ENCODE results near the gene ARHGAP10.

ARHGAP10 gene

DNA sequence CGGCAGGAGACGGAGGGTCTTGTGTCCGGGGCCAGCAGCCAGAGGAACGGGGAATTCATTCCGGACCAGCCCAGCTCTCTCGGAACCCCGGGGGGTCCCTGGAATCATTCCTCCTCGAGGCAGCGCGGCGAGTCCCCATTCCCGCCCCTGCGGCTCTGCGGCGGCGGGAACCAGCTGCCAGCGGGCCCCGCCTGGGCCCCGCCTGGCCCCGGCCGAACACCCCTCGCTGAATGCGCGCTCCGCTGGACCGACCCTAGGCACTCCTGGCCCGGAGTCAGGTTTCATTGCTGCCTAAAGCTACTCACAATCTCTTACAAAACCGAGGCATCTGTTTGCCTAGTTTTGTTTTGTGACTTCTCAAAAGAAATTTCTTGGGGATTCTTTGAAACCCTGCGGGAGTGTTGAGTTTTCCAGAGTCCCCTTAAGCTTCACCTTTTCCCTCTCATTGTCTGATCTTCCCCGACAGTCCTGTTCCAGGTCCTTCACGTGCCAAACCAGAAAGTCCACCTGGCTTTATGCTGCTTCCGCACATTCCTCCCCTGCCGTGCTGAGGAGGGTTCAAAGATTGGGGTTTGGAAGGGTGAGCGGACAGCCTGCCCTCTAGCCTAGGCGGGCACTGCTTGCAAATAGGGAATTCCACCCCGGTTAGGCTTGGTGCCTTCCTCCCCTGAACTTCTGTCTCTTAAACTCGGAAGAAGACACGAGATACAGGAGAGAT lies 789 bp downstream of the ARHGAP10 start:
- DNase-seq: no peak

GRCh38 chr4:147733716-147734344 lies 1.9 kb downstream of the ARHGAP10 start:
- no peak for DNase-seq

DNA sequence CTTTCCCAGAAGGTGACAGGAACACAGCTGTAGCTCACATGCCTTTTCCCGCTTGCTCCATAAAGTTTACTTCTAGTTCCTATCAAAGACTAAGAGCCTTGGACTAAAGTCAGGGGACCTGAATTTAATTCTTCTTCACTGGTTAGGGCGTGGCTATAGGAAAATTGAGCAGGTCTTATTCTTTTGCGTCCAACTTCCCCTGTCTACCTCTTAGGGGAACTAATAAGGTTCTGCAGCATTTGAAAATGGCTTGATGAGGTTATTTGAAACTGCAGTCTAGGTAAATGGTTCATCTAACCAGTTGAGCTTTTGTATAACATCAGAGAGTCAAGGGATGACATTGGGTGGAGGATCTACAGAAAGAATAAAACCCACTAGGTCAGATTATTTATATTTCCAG lies 2.6 kb downstream of the ARHGAP10 start:
- no peak for DNase-seq

- DNase-seq: no peak
Observed at GRCh38 chr4:147735413-147736301, 3.8 kb downstream of the ARHGAP10 start.

DNA sequence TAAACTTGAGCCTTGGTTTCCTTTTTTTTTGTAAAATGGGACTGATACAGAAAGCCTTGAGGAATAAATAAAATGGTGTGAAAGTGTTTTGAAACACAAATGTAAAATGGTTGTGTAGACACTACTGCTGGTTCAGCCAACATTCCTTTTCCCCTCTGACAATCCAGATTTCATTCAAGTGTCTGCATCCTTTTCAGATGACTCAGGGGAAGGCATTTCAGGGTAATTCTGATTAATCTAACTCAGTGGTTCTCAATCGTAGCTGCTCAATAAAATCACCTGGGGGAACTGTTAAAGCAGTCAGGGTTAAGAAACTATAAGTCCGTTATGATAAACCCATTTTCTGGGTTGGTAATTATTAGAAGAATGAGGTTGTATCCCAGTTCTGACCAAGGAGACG lies 4.6 kb downstream of the ARHGAP10 start:
- no peak for DNase-seq

GRCh38 chr4:147737623-147738022 lies 5.7 kb downstream of the ARHGAP10 start:
- no peak for DNase-seq

DNA sequence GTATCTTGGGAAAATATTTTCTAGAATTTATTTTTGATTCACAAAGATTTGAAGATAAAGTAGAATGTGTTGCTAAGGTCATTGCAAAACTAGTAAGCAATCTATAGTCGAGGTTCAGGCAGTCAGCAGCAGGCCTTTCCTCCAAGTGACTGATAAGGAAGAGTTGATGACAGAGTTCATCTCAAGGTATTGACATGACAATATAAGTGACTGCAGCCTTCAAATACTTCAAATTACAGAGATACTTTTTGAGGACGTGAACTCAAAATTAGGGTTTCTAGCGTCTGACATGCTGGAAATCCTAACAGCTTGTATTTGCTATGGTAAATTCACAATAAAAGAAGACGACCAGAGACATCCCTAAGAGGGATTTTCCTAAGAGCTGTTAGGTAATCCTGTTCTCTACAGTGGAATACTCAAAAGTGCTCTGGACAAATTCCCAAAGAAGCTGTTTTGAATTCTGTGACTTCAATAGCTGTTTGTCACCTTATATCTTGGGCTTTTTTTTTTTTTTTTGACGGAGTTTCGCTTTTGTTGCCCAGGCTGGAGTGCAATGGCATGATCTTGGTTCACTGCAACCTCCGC lies 7.4 kb downstream of the ARHGAP10 start:
- DNase-seq: no peak

DNA sequence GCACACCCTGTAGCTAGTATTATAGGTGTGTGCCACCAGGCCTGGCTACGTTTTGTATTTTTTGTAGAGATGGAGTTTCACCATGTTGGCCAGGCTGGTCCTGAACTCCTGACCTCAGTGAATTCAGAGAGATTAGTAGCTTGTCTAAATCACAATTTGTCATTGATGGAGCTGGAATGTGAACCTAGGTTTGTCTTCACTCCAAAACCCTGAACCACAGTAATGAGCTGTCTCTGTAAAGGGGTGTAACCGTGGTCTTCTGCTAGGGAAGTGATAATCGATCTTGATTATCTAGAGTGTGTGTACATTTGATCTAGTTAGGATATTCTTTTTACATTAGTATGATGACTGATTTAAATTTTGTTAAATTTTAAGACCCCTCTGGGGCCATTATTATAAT lies 8.3 kb downstream of the ARHGAP10 start:
- no peak for DNase-seq

DNA sequence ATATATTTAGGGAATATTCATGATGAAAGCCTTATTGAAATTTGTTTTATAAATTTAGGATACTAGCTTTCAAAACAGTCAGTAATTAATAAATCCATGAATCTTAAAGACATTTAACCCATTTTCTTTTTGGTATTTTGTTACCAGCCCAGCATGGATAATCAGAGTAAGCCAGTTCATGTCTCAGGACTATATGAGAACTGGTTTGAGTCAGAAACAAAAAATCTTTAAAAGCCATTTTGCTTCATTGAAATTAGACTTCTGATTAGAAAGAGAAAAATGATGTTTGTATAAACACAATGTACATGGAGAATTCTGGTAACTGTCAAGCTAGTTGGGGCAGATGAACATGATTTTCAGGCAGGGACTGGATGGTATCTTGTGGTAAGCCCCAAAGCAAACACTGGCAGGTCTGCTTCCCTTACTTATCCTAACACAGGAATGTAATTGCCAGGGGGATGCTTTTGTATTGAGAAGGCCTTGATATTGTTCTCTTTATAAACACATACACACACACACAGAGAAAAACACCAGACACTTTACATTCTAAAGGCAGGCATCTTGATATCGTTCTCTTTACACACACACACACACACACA lies 9.4 kb downstream of the ARHGAP10 start:
- no peak for DNase-seq

DNA sequence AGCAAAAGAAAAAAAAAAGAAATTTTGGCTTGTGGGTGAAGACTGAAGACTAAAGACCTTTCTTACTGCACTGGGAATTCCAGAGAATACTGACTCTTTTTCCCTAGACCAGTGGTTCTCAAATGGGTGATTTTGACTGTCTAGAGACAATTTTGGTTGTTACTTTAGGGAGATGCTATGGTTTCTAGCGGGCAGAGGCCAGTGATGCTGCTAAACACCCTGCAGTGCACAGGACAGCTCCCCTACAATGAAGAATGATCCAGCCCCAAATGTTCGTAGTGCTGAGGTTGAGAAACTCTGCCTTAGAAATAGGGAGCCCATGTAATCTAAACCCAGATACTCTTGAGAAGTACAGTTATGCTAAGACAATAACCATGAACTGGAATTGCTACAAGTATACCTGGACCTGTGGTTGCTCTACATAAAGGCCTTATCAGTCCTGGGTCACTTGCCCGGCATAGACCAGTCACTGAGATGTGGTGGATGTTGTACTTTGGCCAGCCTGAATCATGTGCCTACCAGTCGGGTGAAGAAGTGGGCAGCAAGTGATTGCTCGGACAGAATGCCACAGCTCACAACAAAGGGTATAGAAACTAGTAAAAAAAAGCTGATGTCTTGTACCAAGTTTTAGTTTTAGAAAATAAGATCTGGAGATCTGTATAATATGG lies 16.0 kb downstream of the ARHGAP10 start:
- no peak for DNase-seq

GRCh38 chr4:147749811-147750321 lies 18.0 kb downstream of the ARHGAP10 start:
- no peak for DNase-seq

- no peak for DNase-seq
Observed at GRCh38 chr4:147753047-147753446, 21.2 kb downstream of the ARHGAP10 start.

DNA sequence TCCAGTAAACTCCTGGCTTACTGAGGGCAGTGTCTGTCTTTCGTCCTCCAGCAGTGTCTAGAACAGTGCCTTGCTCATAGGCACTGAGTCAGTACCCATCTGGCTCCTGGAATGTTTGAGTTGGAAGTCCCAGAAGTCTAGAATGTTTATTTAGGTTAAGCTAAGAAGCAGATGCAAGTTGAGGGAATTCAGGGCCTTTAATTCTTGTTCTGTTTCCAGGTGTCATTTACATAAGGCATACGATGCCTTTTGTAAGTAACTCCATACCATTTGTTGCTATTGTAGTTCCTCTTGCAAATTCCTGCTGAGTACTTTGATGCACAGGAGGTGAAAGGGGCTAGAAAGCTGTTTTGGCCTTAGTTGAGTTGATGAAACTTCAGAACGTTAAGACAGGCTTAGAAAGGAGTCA lies 22.2 kb downstream of the ARHGAP10 start:
- DNase-seq: no peak

- no peak for DNase-seq
Observed at GRCh38 chr4:147755561-147756295, 23.8 kb downstream of the ARHGAP10 start.

DNA sequence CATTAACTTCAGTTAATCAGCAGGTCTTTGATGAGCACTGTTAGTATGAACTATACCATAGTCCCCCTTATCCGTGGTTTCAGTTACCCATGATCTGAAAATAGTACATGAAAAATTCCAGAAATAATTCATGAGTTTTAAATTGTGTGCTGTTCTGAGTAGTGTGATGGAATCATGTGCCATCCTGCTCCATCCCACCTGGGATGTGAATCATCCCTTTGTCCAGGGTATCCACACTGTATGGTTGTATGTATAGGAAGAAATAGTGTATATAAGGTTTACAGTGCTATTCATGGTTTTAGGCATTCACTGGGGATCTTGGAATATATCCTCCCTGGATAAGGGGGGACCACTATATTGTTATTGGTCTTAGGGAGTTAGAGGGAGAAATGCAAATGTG lies 24.5 kb downstream of the ARHGAP10 start:
- no peak for DNase-seq

- no peak for DNase-seq
Observed at GRCh38 chr4:147760176-147760575, 28.3 kb downstream of the ARHGAP10 start.

DNA sequence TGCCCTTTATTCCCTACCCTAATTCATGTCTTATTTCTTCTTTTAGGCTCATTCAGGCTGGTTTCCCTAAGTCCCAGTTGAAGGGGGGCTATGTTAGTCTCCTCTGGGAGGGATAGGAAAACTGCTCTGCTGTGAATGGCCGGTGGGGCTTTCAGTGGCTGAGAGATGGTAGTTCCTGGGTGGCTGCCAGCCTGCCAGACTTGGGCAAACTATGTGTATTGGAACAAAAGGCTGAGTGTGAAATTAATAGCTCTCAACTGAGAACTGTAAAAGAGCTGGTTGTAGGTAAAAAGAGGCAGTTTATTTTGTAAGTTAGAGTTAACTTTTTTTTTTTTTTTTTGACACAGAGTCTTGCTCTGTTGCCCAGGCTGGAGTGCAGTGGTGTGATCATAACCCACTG lies 28.8 kb downstream of the ARHGAP10 start:
- DNase-seq: no peak

DNA sequence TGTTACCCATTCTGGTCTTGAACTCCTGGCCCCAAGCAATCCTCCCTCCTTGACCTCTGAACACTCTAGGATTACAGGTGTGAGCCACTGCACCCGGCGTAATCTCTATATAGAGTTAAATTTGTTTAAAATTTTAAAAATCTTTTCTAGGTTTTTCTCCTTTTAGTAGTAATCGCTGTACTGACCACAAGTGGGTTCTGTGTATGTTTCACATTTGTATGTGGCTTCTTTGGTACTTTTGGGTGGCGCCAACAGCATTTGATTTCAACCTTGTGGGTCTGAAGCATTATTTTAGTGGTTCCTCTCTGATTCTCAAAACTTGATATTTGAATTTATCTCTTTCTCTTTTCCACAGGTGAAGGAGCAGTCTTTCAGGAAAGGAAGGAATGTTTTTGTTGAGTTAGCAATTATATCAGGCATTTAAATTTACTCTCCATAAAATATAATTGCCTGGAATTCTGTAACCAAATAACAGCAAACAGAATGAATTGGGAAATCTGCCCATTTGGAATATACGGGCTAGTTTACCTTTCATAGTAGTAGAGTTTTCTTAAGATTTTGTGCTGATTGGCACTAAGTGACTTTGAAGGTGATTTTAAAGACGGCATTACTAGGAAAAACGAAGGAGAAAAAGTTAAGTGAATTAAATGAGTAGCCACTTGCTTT lies 29.5 kb downstream of the ARHGAP10 start:
- no peak for DNase-seq

DNA sequence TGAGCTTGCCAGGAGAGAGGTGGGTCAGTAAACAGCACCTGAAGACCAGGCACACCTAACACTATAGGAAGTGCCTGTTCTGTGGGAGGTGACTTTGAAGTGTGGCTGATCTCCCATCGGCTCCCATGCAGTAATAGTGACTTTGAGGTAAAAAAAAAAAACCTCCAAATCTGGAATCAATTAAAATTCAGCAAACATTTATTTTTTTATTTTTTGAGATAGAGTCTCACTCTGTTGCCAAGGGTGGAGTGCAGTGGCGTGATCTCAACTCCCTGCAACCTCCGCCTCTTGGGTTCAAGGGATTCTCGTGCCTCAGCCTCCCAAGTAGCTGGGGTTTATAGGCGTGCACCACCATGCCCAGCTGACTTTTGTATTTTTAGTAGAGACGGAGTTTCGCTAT lies 32.4 kb downstream of the ARHGAP10 start:
- DNase-seq: no peak

DNA sequence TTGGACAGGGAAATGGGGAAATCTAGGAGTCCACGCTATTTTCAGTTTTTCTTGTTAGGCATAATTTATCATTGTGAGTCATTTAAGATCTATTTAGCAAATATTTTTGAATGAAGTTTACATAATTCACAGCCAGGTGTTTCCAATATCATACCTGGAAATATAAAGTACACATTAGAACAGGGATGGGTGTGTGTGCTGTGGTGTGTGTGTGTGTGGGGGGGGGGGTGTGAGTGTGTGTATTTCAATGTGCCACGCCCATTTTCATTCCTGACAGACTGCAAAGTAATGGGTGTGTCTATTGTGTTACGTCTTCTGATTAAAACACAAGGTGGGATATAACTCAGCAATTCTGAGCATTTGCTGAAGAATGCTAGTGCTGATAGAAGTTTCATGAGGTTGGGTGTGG lies 33.2 kb downstream of the ARHGAP10 start:
- DNase-seq: no peak

DNA sequence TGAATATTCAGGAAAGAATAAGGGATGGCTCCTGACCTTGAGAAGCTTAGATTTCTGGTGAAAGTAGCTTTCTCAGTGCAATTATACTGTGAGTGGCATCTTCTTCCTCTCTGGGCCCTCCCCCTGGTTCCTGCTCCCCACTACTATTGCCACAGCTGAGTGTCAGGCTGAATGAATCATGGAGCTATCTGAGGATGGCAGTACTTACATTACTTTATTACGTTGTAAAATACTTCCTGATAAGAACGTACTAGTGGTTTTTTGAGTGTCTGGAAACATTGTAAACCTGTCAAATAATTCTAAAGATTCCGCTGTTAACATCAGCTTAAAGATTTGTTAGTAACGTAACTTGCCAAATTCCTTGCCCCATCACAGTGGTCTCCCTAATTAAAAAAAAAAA lies 36.2 kb downstream of the ARHGAP10 start:
- DNase-seq: peak; percentile 29

All from CD4-positive, alpha-beta T cell treated with Interferon gamma for 1 hour (primary cell).